ENCODE results near the gene PSMA1.

DNA sequence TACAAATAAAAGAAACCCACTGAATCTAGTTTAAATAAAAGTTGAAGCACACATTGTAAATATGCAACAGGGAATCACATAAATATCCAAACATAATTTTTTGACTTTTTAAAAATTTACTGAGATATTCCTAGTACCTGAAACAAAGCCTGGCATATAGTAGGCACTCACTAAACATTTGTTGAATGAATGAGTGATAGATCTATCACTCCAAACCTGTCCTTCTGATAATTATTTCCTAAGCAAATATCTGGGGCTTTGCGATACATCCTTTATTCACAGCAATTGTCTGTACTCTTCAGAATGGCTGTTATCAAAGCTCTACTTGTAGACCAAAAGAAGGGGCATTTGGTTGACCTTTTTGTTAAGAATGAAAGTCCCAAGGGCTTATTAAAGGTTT lies 2.6 kb upstream of the PSMA1 start:
- TF ChIP-seq ZNF274 (IDR thresholded peaks at IDR 0.05; ENCODE audit: low read depth, low read length), result no peak
- no peak for TF ChIP-seq SUZ12 (IDR thresholded peaks at IDR 0.05; ENCODE audit: extremely low read depth, insufficient read depth, insufficient read length)
